Kidney glomerular epithelial cell (primary cell): ENCODE results near the gene BCAN.
"Not testable (repeated sequence)": the region's sequence is repeated elsewhere in the genome, so short reads cannot be mapped to it uniquely, and the experiment has no call there.

Source experiments
- DNase-seq: peaks from one replicate; lab custom pipeline; 2025; lab: John Stamatoyannopoulos, UW

Gene BCAN

GRCh38 chr1:156641761-156642264 lies at the start of gene BCAN:
TSS of gene BCAN (plus strand) at chr1:156642117. CDS start at chr1:156646055, 3,938 bp downstream.
- DNase-seq: no peak

GRCh38 chr1:156592158-156592909 lies 49.6 kb upstream of the BCAN start:
- DNase-seq: no peak

DNA sequence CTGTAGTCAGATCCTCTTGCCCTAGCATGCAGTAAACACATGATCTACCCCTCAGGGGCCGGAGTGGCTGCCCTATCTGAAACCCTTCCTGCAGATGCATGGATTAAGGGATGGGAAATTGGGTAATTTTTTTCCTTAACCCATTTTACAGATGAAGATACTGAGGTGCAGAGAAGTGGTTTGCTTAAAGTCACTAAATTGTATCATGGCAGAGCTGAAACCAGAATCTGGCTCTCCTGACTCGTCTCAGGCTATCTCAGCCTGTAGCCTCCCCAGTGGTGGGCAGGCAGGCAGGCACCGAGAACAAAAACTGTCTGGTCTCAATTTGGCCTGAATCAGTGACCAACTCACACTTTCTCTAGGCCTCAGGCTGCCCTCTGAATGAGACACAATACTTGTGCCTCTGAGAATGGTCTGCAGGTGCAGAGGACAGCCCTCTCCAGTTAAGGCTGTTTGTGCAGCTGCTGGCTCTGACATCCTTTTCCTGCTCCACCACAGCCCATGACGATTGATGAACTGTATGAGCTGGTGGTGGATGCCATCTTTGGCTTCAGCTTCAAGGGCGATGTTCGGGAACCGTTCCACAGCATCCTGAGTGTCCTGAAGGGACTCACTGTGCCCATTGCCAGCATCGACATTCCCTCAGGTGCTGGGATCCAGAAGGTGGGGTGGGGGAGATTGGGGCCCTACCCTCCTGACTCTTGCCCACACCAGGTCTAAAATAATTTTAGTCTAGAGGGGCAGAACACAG lies 48.8 kb upstream of the BCAN start:
- DNase-seq: no peak

GRCh38 chr1:156593661-156593989 lies 48.3 kb upstream of the BCAN start:
- no peak for DNase-seq

DNA sequence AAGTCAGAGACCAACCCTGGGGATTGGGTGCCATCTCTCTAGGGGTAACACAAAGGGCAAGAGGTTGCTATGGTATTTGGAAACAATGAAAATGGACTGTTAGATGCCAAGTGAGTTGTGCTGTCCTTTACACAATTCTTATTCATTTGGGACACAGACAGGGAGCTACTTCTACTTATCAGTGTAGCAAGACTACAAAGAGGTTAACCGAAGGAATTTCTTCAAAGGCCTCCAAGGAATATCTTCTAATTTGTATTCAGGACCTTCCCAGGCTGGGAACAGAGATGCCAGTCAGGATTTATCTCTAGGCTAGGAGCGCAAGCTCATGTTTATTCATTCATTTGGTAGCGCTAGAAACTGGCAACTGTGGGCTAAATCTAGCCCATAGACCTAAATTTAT lies 47.7 kb upstream of the BCAN start:
- DNase-seq: no peak

- no peak for DNase-seq
Measured at GRCh38 chr1:156595016-156595415, 46.9 kb upstream of the BCAN start.

DNA sequence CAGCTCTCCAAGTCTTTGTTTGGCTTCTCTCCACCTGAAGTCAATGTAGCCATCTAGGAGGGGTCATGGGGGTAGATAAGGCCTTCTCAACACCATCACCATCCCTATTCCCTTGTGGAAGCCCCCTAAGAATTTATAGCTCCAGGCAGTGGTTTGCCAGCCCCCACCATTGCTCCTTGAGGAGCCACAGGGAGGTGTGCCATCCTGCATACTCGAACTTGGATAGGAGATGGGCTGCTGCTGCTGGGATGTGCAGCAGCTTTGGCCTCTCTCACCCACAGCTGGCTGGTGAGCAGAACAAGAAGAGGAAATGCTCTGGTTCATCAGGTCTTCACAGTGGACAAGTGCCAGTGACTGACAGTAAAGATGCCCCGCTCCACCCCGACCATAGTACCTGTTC lies 45.5 kb upstream of the BCAN start:
- DNase-seq: no peak

DNA sequence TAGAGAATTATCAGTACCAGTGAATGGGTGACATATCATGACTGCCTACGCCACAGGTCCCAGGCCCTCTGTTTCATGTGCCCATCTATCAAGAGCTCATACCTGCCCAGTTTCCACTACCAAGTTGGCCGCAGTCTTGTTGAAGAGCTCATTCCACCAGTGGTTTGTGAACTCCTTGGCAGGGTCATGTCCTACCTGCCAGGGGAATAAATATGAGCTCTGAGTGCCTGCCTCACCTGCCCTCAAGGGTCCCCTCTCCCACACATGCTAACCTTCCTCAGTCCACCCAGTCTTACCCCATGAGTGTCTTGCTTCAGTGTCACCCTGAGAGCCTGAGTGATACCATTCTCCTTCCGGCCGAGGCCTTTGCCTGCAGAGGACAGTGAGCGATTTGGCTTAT lies 43.8 kb upstream of the BCAN start:
- no peak for DNase-seq

- no peak for DNase-seq
Measured at GRCh38 chr1:156598731-156599432, 43.0 kb upstream of the BCAN start.

DNA sequence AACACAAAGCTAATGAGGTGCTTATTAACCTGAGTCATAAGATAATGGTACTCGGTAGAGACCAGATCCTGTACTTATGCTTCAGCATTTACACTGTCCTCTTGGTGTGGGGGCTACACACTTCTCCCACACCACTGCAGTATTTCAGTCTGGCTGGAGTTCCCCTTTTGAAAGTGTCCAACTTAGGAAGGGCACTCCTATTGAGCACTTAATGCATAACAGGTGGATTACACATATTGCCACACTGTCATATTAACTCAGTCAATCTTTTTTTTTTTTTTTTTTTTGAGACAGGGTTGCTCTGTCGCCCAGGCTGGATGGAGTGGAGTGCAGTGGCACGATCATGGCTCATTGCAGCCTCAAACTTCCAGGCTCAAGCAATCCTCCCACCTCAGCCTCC lies 42.1 kb upstream of the BCAN start:
- no peak for DNase-seq

DNA sequence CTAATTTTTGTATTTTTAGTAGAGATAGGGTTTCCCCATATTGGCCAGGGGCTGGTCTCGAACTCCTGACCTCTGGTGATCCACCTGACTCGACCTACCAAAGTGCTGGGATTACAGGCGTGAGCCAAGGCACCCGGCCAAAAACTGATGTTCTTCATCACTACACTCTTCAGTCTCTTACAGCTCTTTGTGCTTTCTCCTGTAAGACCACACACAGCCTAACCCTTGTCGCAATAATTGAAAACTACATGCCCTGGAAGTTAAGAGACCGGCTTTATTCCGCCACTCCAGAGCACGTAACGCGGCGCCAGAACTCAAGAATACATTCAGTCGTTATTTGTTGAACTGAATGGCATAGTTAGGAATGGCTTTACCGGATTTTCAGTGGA lies 41.2 kb upstream of the BCAN start:
- peak; percentile 60 for DNase-seq

- DNase-seq: peak; percentile 86
Measured at GRCh38 chr1:156601122-156601830, 40.6 kb upstream of the BCAN start, which contains the start of gene GPATCH4. TSS of gene GPATCH4 (minus strand) at chr1:156601479.

DNA sequence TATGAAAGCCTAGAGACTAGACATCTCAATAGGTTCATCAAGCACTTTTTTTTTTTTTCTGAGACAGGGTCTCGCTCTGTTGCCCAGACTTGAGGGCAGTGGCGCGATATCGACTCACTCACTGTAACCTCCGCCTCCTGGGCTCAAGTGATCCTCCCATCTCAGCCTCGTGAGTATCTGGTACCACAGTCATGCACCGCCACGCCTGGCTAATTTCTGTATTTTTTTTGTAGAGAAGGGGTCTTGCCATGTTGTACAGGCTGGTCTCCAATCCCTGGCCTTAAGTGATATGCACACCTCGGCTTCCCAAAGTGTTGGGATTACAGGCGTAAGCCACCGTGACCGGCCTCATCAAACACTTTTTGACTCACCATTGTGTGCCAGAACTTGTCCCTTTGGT lies 40.0 kb upstream of the BCAN start:
- DNase-seq: no peak

GRCh38 chr1:156602557-156602993 lies 39.3 kb upstream of the BCAN start:
- DNase-seq: no peak

- not testable (repeated sequence) for DNase-seq
Measured at GRCh38 chr1:156607344-156607743, 34.6 kb upstream of the BCAN start.

DNA sequence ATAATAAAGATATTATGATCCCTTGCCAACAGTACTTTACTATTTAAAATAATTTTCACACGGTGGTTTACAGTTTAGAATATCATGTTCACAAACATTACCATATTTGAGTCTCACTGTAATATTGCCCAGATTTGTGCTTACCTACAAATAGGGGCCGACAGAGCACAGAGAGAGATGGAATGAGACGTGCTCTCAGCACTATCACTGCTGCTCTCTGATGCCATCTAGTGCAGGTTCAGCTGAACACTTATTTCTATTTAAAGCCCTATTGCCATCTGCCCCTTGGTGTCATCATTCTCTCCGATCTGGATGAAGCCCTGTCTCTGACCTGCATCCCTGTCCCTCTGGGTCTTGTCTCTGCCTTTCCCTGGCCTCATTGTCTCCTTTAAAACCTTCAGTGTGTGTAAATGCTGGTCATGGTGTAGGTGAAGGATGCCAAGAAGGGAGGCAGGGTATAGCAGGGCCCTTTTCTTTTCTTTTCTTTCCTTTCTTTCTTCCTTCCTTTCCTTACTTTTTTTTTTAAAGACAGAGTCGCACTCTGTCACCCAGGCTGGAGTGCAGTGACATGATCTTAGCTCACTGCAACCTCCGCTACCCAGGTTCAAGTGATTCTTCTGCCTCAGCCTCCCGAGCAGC lies 33.8 kb upstream of the BCAN start:
- peak; percentile 82 for DNase-seq

DNA sequence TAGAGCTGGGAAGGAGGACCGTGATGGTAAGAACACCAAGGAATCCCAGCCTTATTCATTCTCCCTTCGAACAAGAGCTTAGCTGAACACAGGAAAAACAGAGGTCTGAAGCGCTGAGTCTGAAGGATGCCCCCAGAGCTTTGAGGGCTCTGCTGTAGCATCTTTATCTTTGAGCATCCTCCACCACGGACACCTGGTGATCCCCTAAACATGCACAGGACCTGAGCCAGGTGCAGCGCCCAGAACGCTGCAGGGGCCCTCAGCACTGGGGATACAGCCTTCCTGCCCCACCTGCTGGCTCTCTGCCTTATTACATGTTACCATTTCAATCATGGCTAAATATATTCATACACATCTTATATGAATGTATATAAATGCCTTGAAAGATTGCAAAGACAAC lies 32.9 kb upstream of the BCAN start:
- DNase-seq: peak; percentile 10

DNA sequence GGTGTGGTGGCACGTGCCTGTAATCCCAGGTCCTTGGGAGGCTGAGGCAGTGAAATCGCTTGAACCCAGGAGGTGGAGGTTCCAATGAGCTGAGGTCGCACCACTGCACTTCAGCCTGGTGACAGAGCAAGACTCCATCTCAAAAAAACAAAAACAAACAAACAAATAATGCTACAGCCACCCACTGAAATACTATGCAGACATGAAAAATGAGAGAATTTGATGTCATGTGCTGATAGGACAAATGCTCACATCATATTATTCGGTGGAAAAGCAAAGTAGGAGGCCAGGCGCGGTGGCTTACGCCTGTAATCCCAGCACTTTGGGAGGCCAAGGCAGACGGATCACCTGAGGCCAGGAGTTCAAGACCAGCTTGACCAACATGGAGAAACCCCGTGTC lies 31.8 kb upstream of the BCAN start:
- not testable (repeated sequence) for DNase-seq

DNA sequence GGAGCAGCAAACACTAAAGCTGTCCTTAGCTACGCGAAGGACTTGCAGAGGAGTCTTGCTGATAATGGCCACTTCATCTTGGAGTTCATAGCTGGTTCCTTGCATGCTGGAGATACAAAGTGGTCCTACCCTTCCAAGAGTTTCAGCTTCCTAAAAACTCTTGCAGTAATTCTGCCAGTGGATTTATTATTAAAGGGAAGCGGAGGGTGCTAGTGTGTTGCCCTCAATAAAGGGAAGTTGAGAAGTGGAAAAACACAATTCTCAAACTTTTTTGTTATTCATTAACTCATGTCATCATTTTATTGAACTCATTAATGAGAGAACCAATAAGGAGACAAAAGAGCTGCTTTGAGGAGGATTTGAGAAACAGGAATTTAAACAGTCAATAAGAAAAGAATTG lies 29.3 kb upstream of the BCAN start:
- DNase-seq: no peak

DNA sequence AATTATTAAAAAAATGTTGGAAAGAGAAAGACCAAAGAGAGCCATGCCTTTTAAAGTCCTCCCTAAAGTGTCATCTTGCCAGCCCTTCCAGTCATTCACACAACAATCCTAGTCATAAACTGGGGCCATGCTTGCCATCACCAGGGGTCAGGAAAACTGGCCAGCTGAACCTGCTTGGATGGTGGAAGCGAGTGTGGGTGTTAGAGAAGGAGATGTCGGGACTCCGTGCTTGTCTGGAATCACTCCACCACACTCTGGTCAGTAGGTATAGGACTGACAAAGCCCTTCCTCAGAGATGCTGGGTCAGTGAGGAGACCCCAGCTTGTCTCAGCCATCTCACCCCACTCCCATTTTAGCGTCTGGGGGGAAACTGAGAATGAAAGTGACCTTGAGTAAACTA lies 26.0 kb upstream of the BCAN start:
- DNase-seq: no peak

- DNase-seq: no peak
Measured at GRCh38 chr1:156616463-156616862, 25.5 kb upstream of the BCAN start.
